Measurements from ENCODE around the gene BRD1.
"Not testable (repeated sequence)": the region's sequence is repeated elsewhere in the genome, so short reads cannot be mapped to it uniquely, and the experiment has no call there.

BRD1 gene

DNA sequence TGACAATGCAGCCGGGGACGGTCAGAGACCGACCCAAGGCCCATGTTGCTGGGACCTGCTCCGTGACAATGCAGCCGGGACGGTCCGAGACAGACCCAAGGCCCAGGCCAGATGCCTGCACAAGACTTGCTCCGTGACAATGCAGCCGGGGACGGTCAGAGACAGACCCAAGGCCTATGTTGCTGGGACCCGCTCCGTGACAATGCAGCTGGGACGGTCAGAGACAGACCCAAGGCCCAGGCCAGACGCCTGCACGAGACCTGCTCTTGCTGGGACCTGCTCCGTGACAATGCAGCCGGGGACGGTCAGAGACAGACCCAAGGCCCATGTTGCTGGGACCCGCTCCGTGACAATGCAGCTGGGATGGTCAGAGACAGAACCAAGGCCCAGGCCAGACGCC, 45.8 kb downstream of the BRD1 start:
- not testable (repeated sequence) for DNase-seq

DNA sequence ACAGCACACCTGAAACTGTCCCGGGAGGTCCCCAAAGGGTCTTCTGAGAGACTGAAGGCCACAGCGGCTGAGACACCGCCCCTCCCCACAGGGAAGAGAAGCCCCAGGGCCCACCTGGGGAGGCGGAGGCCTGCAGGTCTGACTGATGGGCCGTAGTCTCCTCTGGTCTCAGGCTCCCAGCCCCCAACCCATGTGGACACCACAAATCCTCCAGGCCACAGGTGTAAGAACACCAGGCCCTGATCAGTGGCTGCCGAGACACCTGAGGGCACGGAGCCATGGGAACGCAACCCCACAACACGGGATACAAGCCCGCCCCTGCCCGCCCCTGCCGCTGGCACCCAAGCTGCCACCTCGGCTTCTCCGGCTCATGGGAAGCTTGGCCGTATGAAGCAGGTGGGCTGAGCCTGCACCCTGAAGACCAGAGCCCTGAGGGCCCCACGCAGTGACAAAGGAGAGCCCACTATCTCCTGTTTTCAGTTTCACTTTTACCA, 46.3 kb downstream of the BRD1 start:
- DNase-seq: no peak

DNA sequence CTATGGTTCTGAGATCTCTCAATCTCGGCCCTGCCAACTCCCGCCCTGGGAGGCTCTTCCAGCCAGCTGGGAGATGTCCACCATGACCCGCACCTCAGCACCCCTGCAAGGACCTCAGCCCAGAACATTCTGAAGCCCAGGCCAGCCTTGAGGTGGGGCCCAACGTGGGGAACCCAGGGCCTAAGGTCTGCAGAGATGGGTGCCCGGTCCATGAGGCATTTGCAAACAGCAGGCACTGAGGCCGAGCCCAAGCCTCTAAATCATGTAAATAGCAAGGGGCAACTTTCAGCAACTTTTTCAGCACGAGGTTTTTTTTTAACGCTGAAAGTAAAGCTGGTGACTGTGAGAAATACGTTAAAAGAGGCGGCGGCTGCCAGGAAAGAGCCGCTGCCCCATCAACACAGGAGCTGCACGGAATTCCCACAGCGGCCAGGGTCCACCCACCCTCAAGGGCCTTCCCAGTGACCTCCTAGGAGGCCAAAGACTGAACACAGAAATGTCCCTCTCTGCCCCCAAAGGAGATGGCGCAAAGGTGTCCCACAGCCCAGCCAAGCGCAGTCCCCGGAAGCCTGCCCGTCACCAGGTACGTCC, 46.9 kb downstream of the BRD1 start:
- no peak for DNase-seq

DNA sequence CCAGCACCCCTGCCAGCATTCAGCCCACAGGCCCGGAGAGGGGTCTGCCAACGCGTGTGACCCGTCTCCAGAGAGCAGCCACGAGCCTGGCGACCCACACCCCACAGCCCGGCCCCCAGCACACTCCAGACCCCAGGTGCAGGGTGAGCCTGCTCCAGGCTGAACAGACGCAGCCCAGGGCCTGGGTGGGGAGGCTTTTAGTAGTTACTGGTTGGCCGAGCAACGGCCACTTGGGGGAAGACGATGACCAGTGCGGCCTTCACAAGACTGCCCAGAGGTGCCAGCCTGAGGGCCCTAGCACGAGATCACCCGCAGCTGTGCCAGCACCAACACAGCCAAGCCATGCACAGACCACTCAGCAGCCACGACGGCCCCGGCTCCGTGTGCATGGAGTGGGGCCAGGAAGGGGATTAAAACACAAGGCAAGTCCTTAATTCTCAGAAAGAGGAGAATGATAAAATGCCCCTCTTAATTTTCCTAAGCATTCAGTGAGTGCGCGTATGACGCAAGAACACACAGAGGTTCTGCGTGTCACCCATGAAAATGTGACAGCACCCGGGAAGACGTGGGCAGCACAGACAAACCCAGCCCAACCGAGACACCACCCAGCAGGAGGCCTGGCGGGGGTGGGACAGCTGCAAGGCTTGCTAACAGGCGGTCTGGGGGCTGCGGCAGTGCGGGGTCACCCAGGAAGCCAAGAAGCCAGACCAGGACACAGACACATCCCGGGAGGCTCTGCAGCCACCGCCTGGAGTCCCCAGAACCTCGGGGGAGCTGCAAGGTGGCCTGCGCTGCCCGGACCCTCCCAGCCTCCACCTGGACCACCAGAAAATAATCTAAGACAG, 47.6 kb downstream of the BRD1 start:
- DNase-seq: no peak

DNA sequence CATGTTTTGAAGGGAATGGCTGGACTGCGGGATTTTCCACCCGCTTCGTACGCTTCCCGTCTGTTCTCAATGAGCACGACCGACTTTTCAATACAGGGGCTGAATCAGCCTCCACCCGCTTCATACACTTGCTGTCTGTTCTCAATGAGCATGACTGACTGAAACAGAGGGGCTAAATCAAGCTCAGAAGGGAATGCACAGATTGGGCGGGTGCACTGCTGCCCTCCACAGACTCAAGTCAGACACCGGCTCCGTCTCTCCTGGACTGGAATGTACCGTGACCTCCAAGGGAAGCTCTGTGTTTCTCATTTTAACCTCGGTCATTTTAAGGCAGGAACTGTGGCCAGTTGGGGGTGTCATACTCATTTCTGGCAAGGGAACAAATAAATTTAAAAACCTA, 48.5 kb downstream of the BRD1 start:
- DNase-seq: no peak

DNA sequence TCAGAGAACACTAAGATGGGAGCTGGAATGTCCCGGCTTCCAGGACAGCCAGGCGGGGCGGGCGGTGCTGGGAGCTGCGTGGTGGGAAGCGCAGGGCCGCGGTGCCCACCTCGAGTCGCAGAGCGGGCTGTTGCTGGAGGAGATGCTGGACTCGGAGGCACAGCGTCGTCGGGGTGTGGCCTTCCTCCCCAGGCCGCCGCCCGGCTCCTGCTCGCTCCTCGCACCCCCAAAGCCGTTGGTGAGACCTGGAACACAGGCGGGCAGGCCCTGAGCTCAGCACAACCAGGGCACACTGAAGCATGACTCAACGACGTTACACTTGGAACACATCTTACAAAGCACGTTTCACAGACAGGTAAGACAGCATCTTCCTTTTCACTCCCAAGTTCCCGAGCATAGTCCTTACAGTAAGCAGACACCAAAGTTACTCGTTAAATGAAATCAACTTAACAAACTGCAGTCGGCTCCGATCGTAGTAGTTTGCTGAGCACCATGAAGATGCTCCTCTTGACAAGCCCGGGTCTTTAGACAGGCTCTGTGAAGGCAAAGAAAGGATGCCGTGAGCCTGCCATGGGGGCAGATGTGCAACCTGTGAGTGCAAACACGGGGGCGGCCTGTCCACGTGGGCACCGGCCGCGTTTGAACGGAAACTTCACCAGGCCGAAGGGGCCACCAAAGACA, 50.0 kb downstream of the BRD1 start:
- DNase-seq: no peak

DNA sequence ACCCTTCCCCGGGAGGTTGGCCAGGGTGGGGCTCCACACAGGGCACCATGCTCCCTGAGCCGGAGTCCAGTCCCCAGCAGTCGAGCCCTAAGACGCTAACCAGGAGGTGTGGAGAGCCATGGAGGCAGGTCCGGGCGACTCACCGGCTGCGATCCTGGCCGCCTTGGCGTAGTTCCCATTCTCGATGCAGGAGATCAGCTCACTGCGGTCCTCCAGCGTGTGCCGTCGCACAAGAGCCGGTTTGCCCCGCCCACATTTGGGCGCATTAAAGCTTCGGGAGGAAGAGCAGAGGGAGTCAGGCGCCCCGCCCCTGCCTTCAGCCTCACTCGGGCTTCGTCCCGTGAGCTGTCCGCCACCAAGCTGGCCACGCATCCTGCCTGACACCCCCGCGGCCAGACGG, 50.8 kb downstream of the BRD1 start:
- DNase-seq: no peak

DNA sequence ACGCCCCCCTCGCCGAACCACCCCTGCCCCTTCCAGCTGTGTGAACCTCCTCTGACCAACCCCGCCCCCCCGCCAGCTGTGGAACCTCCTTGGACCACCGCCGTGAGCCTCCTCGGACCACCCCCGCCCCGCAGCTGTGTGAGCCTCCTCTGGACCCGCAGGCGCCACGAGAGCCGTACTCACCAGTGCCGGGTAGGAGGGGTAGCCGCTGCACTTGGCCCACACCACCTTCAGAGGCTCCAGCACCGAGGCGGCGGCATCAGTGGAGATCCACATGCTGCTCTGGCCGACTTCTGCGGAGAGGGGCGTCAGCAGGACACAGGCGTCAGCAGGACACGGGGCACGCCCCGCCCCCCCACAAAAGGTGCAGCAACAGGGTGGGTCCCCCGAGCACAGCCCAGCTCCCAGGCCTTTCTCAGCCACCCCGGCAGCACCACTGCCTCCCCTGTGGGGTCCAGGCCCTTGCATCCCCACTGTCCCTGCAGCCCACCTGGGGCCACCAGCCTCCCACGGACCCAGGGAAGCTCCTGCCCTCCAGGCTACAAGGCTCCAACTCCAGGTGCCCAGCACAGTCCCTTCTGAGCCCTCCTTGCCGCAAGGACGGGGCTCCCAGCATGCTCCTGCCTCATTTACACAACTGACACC, 51.7 kb downstream of the BRD1 start:
- no peak for DNase-seq

DNA sequence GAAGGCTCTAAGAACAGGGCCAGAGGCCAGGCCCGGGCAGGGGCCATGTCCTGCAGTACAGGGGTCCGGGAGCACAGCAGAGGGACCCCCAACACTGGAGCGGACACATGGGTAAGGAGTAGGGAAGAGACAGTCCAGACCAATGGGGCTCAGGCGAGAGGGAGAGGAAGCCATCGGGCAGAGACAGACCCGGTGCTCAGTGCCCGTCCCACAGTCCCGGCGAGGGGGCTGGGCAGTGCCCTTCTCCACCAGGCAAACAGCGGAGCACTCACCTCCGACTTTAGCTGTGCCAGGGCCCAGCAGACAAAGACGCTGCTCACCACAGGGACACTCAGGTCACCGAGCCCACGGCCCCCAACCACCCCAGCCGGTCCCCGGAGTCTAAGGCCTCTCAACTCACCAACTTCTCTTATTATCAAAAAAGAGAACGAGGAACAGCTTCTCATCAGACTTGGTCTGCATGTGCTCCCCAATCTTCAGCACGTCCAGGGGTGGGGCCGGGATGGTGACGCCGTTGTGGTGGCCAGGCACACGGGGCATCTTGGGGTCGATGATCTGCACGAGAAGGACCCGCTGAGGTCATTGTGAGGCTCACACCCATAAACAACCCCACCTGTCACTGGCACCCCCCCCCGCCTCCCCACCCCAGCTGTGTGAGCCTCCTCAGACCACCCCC, 52.3 kb downstream of the BRD1 start:
- DNase-seq: no peak

DNA sequence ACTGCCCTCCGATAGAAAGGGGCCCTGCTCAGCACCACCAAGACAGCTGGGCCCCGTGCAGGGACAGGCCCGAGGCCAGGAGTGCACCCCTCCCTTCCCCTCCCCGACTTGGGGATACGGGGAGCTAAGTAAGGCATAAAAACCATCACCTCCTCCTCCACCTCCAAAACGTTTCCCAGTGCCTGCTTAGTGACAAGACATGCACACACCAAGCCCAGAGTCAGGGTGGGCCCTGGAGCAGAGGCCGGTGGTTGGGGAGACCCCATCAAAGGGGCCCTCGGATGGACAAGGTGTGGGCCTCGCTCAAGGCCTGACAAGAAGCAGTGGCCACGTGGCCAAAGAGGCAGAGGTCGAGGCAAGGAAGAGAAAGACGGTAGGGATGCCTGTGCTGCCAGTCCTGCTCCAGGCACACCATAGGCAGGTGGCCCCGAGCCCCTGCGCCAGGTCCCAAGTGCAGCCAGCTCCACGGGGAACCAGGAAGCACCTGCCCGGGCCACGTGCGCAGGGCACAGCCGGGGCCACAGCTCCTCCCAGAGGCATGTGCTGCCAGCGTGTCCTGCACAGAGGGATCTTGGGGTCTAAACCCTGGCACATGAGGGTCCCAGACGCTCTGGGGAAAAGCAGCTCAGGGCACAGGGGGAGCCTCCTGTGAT, 53.0 kb downstream of the BRD1 start:
- DNase-seq: no peak

DNA sequence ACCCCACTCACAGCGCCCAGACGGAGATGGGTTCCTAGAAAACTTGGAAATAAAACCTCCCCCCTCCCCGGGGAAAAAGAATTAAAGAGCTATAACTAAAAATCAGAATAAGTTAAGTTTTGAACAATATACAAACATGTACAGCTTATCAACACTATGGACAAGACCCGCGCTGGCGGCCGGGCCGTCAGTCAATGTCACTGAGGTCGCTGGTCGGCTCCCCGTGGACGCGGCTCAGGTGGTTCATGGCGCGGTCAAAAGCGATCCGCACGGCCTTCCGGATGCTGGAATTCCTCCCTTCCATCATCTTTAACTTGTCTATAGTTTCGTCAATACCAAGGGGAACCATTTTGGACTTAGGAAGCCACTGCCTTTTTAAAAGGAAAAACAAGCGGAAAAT, 53.6 kb downstream of the BRD1 start:
- no peak for DNase-seq

DNA sequence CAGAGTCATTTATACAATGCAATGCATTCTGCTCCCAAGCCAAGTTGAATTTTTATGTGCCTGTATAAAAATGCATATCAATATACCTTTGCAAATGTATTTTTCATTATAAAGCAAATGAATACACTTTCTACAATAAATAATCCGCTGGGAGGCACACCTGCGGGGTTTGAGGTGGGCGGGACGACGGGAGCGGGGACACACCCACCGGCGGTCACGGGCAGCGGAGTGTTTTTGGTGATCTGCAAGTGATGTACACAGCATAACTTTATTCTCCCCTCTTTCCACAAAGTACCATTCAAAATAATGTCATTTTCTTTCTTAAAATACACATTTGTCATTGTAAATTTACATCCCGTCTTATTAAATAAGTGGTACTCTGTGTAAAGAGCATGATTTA, 54.1 kb downstream of the BRD1 start:
- DNase-seq: no peak

DNA sequence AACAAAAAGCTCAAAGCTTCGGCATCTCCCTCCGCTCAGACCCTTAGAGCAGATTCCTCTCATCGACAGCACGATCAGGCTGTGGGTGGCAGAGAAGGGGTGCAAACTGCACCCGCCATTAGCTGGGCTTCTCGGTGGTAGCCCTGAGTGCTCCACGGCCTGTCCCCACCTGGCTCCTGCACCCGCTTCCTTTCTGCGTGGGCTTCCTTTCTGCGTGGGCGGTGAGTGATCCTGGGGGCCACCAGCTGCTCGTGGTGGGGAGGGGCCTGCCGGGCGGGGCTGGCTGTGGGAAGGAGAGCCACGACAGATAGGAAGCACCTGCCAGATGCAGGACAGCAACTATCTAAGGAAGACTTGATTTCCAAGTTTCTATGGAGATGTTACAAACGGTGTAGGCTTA, 55.0 kb downstream of the BRD1 start:
- no peak for DNase-seq

DNA sequence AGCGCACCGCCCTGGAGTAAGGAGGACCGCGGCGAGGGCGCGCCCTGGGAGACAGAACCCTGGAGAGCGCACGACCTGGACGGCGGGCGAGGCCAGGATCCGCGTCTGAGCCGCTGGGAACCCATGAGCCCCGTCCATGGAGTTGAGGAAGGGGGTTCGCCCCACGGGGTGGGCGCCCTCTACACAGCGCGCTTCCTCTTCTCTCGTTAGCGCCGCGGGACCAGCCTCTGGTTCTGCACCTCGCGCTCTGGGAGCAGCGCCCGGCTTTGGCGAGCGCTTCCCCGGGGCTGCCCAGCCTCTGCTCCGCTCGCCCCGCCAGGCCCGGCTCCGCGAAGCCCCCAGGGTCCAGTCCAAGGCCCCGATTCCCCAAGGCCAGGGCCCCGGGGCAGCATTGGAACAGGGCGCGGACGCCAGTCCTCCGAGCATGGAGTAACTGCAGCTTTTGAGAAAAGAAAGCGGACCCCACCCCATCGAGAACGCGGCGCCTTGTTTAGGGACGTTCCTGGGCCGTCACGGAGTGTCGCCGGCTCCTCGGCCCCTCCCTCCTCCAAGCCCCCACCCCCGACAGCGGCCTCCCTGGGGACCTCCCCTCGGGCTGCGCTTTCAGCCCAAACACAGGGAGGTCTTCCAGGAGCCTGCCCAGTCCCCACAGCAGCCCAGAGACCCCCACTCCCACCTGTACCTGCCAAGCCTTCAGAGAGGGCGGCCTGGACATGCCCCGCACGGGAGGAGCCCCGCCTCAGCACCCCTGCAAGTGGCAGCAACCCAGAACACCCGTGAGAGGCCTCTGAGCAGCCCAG, 56.2 kb downstream of the BRD1 start:
- DNase-seq: no peak

DNA sequence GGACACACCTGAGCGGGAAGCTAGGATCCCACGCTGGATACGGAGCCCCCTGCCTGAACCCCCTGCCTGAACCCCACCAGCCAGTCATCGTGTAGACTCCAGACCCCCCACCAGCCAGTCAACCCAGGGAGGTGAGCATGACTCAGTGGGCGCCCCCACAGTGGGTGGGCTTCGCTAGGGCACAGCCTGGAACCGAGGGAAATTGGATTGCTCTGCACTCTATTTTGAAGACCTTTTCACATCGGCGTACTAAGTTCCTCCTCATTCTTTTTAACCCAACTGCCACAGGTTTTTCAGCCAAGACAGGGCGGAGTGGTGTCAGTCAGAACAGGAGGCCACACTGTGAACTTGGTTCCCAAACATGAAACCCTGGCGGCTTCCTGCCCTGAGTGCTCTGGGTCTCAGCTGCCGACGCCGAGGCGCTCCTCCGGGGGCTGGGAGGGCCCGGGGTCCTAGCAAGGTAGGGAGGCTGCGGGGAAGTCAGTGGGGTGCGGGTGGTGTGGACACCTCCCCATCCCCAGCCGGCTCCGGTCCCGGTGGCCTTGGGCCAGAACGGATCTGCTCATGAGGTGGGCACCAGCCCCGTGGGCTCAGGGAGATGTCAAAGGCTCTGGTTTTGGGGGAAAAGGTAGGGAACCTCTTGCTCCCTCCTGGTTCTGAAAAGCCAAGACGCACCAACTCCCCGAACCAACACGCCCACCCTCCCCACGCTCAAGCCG, 57.0 kb downstream of the BRD1 start:
- DNase-seq: no peak

DNA sequence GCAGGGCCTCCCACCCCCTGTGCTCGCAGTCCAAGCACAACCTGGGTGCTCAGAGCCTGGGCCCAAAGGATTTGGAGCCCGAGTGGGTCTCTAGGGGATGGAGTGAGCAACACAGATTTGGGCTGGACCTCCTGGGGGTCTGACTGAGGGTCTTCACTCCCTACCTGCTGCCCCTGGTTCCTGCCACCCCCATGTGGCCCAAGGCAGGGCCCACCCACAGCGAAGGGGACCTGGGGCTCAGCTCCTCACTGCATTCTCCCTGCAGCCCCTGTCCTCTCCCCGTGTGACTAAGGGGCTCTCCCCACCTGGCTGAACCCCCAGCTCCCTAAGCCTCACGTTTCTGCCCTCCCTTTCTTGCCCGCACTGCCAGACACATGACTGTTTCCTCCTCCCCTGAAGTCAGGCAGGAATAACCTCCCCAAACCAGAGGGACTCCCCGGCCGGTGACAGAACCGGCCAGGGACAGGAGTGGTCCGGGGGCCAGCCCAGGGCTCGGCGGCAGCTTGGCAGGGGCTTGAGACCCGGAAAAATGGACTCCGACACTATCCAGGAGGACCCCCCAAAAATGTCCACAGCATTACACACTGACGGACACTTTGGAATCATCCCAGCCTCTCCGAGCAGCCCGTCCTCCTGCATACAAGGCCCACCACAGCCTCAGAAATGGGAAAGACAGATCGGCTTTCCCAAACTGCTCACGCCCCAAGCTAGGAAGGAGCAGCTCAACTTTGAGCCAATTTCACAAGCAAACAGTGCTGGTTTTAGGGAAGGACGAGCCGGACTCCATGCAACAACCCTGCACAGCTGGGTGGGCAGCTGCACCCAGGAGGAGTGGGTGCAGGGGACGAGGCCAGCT, 57.8 kb downstream of the BRD1 start:
- peak; percentile 9 for DNase-seq

DNA sequence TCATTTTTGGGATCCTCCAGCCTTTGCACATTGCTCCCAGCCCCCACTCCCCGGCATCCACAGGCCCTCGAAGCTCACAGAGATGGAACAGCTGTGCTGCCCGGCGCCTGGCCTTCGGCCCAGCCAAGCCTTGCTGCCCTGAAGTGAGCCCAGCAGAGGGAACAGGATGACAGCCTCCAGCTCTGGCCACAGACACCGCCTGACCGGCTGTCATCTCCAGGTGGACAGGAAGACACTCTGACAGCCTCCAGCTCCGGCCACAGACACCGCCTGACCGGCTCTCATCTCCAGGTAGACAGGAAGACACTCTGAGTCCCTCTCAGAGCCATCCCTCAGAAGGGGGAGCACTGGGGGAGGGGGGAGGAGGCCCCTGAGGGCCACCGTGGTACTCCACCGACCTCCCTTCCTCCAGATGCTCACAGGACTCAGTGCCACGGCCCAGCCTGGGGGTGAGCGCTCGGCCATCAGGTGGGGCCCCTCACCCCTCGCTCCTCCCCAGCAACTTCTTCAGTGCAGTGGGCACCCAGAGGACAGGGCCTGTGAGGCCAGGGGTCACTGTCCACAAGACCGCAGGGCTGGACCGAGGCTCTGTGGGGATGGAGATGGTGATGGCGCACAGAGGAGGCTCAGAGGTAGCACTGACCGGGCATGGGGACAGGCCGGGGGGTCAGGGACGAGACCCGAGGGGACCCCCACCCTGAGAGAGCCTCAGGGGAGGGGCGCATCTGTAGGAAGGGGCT, 58.6 kb downstream of the BRD1 start:
- peak; percentile 13 for DNase-seq

DNA sequence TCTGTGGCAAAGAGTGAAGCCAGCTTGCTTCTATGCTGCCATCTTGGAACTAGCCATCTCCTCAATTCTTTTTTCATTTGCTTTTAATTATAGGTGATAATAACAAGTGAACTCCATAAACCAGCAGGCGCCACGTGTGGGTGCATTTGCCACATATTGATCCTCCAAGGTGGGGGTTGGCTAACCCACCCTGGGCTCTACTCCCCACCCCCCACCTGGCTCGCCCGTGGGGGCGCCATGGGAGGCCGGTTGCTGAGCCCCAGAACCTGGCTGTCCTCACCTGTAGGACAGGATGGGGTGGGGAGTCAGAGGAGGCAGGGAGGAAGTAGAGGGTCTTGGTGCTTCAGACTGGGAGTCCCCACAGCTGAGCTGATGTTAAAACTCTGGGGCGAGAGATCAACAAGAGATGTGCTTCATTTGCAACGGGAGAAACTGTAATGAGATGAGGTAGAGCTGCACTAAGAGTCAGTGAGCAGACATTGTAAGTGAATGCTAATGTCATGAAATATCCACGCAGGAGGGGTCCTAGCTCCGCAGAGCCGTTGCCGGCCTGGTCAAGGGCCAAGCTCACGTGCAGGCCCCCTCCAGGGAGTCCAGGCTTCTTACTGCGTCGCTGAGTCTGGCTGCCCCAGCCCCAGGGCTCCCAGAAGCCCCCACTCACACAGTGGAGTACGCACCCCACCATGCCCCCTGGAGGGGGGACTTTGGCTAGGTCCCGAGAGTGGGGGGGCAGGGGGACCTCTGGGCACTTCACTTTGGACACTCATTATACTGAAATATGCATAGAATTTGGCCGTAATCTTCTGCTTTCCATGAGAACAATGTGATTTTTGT, 59.4 kb downstream of the BRD1 start:
- DNase-seq: peak; percentile 11

Measured in activated CD8-positive, alpha-beta memory T cell treated with anti-CD3 and anti-CD28 coated beads, Interleukin-2, amount 50 U/mL, for 4 hours (primary cell).